ENCODE results near the gene ANXA1. TPM values are rescaled to one million over a fixed set of nuclear protein-coding genes. Genes with fewer than 3 reads are reported as not detected.
"Not testable (repeated sequence)": the region's sequence is repeated elsewhere in the genome, so short reads cannot be mapped to it uniquely, and the experiment has no call there.

Gene ANXA1
- total RNA-seq, 1 donor from 2014 or later: 0.27 TPM

DNA sequence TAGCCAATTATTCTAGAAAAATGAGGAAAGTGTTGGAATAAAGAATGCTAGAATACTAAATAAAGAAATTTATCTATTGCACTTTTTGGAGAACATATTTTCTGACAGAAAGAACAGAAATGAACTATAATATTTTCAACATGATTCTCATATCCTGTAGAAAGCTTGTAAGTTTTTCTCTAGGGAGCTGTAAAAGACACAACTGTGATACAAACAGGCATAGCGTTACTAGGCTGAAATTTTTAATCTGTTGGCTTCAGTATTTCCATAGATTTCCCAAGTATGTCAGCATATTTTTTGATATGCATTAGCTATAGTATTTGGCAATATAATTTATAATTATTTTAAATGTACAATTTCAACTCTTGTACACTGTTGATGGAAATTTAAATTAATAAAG lies 31.3 kb downstream of the ANXA1 start:
- no peak for TF ChIP-seq CTCF (IDR thresholded peaks at IDR 0.05)

GRCh38 chr9:73183428-73183827 lies 31.8 kb downstream of the ANXA1 start:
- TF ChIP-seq CTCF (IDR thresholded peaks at IDR 0.05): no peak
- no peak for ATAC-seq (ENCODE audit: low read depth)
- POLR2A ChIA-PET: no interaction called here

More for the DNA sequence above, 31.3 kb downstream of the ANXA1 start:
- no peaks in the 10 kb centered on the region for H3K36me3 Mint-ChIP-seq (ENCODE audit: low read depth)
- ATAC-seq (ENCODE audit: low read depth) (no peak), DNase-seq (no peak)
- POLR2A ChIA-PET: no interaction called here
- H3K9me3 Mint-ChIP-seq: no peaks in the 10 kb centered on the region
- no peak overlapping the region for H3K27ac Mint-ChIP-seq
- H3K4me3 Mint-ChIP-seq: no peak overlapping the region
- H3K4me1 Mint-ChIP-seq: no peaks in the 10 kb centered on the region
- H3K27me3 Mint-ChIP-seq: peaks cover 3% of the 10 kb centered on the region
- CTCF ChIA-PET: interaction anchor here (2.0 kb wide), 1 partner anchor 75 kb away, joined by 12 read pairs; no protein-coding TSS in a partner anchor
- intact Hi-C loops (cut with micrococcal nuclease): no loop called here

GRCh38 chr9:73183917-73184861 lies 32.5 kb downstream of the ANXA1 start:
- H3K36me3 Mint-ChIP-seq (ENCODE audit: low read depth): no peaks in the 10 kb centered on the region
- POLR2A ChIA-PET: no interaction called here
- H3K9me3 Mint-ChIP-seq: no peaks in the 10 kb centered on the region
- no peak overlapping the region for H3K4me3 Mint-ChIP-seq
- ATAC-seq (ENCODE audit: low read depth) (no peak), DNase-seq (no peak)
- CTCF ChIA-PET: interaction anchor here (2.0 kb wide), 1 partner anchor 77 kb away, joined by 12 read pairs; no protein-coding TSS in a partner anchor
- H3K27ac Mint-ChIP-seq: no peak overlapping the region
- H3K4me1 Mint-ChIP-seq: no peaks in the 10 kb centered on the region
- TF ChIP-seq CTCF (IDR thresholded peaks at IDR 0.05): no peak
- intact Hi-C loops (cut with micrococcal nuclease): loop anchor here (1.0 to 2.0 kb wide), 4 partner anchors 77 to 903 kb away; no protein-coding TSS in a partner anchor
- peaks cover 3% of the 10 kb centered on the region for H3K27me3 Mint-ChIP-seq

More at GRCh38 chr9:73183428-73183827, 31.8 kb downstream of the ANXA1 start:
- Mint-ChIP-seq H3K4me3 (no peak overlapping the region), H3K27me3 (peaks cover 3% of the 10 kb centered on the region), H3K36me3 (ENCODE audit: low read depth) (no peaks in the 10 kb centered on the region), H3K9me3 (no peaks in the 10 kb centered on the region), H3K27ac (no peak overlapping the region), H3K4me1 (no peaks in the 10 kb centered on the region)
- DNase-seq: no peak
- intact Hi-C loops (cut with micrococcal nuclease): no loop called here
- CTCF ChIA-PET: interaction anchor here (2.0 kb wide), 1 partner anchor 76 kb away, joined by 12 read pairs; no protein-coding TSS in a partner anchor

- H3K4me3 Mint-ChIP-seq; ATAC-seq (ENCODE audit: low read depth); H3K27me3 Mint-ChIP-seq; intact Hi-C loops (cut with micrococcal nuclease); CTCF ChIA-PET; H3K4me1 Mint-ChIP-seq; H3K36me3 Mint-ChIP-seq (ENCODE audit: low read depth); DNase-seq; POLR2A ChIA-PET; H3K9me3 Mint-ChIP-seq; H3K27ac Mint-ChIP-seq: not testable (repeated sequence)
Measured at GRCh38 chr9:73191109-73191508, 39.4 kb downstream of the ANXA1 start.

- ATAC-seq (ENCODE audit: low read depth) (no peak), DNase-seq (no peak)
- Mint-ChIP-seq H3K4me3 (no peak overlapping the region), H3K27ac (no peak overlapping the region), H3K9me3 (no peaks in the 10 kb centered on the region), H3K4me1 (no peaks in the 10 kb centered on the region), H3K36me3 (ENCODE audit: low read depth) (no peaks in the 10 kb centered on the region), H3K27me3 (peaks cover 4% of the 10 kb centered on the region)
- intact Hi-C loops (cut with micrococcal nuclease): no loop called here
- no peak for TF ChIP-seq CTCF (IDR thresholded peaks at IDR 0.05)
- POLR2A ChIA-PET: no interaction called here
- CTCF ChIA-PET: interaction anchor here (1.2 kb wide), 1 partner anchor 87 kb away, joined by 3 read pairs; no protein-coding TSS in a partner anchor
Measured at GRCh38 chr9:73194284-73194683, 42.6 kb downstream of the ANXA1 start.

Data from activated B cell treated with CpG ODN at 0.5 μM for 24 hours (primary cell).